ENCODE results near the gene PREX1. TPM values are rescaled to one million over a fixed set of nuclear protein-coding genes. Genes with fewer than 3 reads are reported as not detected.

PREX1 gene
- total and polyA plus RNA-seq, 2 donors (not counting 1 experiment from before 2014, with no cell fraction given) = 1.0 to 3.1 TPM

DNA sequence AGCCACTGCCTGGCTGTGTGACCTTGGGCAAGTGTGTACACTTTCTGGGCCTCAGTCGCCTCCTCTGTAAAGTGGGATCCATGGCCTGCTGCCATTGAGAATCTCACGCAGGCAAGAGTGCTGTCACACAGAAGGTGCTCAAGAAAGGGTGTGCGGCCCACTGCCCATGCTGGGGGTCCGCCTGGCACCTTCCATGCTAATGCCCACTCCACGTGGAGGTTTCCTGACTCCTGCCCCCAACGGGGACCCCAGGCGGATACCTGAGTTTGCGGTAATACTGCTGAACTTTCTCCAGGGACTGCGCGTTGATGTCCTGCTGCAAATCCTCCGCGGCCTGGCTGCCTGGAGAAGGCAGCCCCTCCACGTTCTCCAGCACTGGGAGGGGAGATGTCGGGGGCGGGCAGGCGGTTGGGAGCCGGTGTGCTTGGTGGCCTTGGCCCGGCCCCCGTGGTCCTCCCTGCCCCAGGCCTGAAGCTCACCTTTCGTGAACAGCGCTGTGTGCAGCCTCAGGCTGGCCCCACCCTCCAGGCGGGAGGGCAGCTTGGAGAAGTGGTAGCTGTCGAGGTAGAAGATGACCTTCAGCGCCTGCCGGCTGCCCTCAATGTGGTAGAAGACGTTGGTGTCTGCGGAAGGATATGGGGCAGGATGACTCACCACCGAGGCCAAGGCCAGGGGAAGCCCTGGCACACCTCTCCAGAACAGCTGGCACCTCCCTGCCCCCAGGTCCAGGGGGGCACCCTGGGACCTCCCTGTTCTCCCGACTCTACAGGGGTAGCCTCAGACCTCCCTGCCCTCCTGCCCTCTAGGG is 195.6 kb downstream of the PREX1 start:
- Histone ChIP-seq H3K36me3 (ENCODE audit: control insufficient read depth, insufficient read depth, low read length) (no peaks in the 10 kb centered on the region), H3K4me2 (ENCODE audit: extremely low read depth, insufficient read depth, low read length) (no peak overlapping the region), H3K79me2 (ENCODE audit: control insufficient read depth, insufficient read depth, low read length) (no peaks in the 10 kb centered on the region), H3K9ac (ENCODE audit: insufficient read depth, low read length) (no peak overlapping the region), H4K20me1 (ENCODE audit: control insufficient read depth, extremely low read depth, insufficient read depth, low read length) (no peaks in the 10 kb centered on the region), H3K27ac (ENCODE audit: insufficient read depth, low read length) (no peak overlapping the region), H3K4me1 (ENCODE audit: control insufficient read depth, extremely low read depth, insufficient read depth, low read length) (no peaks in the 10 kb centered on the region), H3K4me3 (replicated peaks in 1 of 4; ENCODE audit: control extremely low read depth in 1 of 4, insufficient read depth in 1 of 4, low read depth in 3 of 4, low read length in 4 of 4) (no peak overlapping the region), H2AFZ (ENCODE audit: low read length) (no peak overlapping the region), H3K9me3 (ENCODE audit: control insufficient read depth, insufficient read depth, low read depth, low read length) (no peaks in the 10 kb centered on the region), H3K27me3 (ENCODE audit: control insufficient read depth, insufficient read depth, low read length) (no peaks in the 10 kb centered on the region)
- DNase-seq (ENCODE audit: low read depth in 2 of 2) = no peak
- TF ChIP-seq, protein P1, sequence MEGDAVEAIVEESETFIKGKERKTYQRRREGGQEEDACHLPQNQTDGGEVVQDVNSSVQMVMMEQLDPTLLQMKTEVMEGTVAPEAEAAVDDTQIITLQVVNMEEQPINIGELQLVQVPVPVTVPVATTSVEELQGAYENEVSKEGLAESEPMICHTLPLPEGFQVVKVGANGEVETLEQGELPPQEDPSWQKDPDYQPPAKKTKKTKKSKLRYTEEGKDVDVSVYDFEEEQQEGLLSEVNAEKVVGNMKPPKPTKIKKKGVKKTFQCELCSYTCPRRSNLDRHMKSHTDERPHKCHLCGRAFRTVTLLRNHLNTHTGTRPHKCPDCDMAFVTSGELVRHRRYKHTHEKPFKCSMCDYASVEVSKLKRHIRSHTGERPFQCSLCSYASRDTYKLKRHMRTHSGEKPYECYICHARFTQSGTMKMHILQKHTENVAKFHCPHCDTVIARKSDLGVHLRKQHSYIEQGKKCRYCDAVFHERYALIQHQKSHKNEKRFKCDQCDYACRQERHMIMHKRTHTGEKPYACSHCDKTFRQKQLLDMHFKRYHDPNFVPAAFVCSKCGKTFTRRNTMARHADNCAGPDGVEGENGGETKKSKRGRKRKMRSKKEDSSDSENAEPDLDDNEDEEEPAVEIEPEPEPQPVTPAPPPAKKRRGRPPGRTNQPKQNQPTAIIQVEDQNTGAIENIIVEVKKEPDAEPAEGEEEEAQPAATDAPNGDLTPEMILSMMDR (conservative IDR thresholded peaks at IDR 0.05 in 1 of 2, IDR thresholded peaks at IDR 0.05 in 1 of 2; ENCODE audit: low read depth in 1 of 2, low read length in 2 of 2) = no peak
- no peak for TF ChIP-seq EZH2 (IDR thresholded peaks at IDR 0.05; ENCODE audit: low read length, missing control alignments)

DNA sequence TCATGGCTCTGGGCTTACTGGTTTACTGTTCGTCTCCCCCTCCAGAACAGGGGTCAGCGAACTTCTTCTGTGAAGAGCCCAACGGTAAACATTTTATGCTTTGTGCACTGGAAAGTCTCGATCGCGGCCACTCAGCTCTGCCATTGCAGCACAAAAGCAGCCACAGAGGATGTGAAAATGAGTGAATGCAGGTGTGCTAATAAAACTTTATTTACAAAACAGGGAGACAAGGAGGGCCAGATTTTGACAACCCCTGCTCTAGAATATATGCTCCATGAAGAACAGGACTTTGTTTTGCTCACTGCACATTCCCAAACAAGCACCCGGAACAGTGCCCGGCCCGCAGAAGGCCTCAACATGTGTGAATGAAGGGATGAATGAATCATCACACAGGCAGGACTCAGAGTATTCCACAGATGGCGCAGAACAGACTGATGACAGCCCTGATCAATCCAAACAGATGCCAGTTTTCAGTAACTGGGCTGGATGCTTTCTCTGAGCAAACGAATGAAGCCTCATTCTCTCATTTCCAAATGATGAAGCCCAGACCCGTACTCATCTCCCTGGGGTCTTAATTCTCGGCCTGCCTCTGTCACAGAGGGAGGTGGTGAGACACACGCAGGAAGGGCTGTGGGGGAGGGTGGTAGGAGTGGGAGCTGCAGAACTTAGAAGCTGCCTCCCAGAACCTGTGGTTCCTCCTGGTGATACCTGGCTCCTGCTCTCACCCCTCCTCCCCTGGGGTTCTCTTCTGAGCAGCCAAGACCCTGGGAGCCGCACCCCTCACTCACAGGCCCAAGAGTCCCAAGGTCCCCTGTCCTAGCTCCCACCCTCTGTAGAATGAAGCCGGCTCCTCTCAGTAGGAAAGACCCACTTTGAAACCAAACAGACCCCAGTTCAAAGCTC is 196.4 kb downstream of the PREX1 start:
- Histone ChIP-seq H3K4me1 (ENCODE audit: control insufficient read depth, extremely low read depth, insufficient read depth, low read length) (no peaks in the 10 kb centered on the region), H3K27me3 (ENCODE audit: control insufficient read depth, insufficient read depth, low read length) (no peaks in the 10 kb centered on the region), H3K9ac (ENCODE audit: insufficient read depth, low read length) (no peak overlapping the region), H3K36me3 (ENCODE audit: control insufficient read depth, insufficient read depth, low read length) (no peaks in the 10 kb centered on the region), H3K9me3 (ENCODE audit: control insufficient read depth, insufficient read depth, low read depth, low read length) (no peaks in the 10 kb centered on the region), H3K79me2 (ENCODE audit: control insufficient read depth, insufficient read depth, low read length) (no peaks in the 10 kb centered on the region), H3K4me3 (replicated peaks in 1 of 4; ENCODE audit: control extremely low read depth in 1 of 4, insufficient read depth in 1 of 4, low read depth in 3 of 4, low read length in 4 of 4) (no peak overlapping the region), H2AFZ (ENCODE audit: low read length) (no peak overlapping the region), H3K27ac (ENCODE audit: insufficient read depth, low read length) (no peak overlapping the region), H3K4me2 (ENCODE audit: extremely low read depth, insufficient read depth, low read length) (no peak overlapping the region), H4K20me1 (ENCODE audit: control insufficient read depth, extremely low read depth, insufficient read depth, low read length) (no peaks in the 10 kb centered on the region)
- TF ChIP-seq, protein P1 (conservative IDR thresholded peaks at IDR 0.05 in 1 of 2, IDR thresholded peaks at IDR 0.05 in 1 of 2; ENCODE audit: low read depth in 1 of 2, low read length in 2 of 2) = no peak
- no peak for TF ChIP-seq EZH2 (IDR thresholded peaks at IDR 0.05; ENCODE audit: low read length, missing control alignments)
- DNase-seq (ENCODE audit: low read depth in 2 of 2) = peak; percentile 51 to 63

All from fibroblast of lung (primary cell).